ENCODE results near the gene SIGLEC6.

GRCh38 chr19:51531349-51532315 is at the start of gene SIGLEC6:
- no peak for TF ChIP-seq CTCF (IDR thresholded peaks at IDR 0.05)
- TF ChIP-seq POLR2A (IDR thresholded peaks at IDR 0.05) = no peak
